GM23338 (cell line): ENCODE results near the gene CSF2. TPM values are rescaled to one million over a fixed set of nuclear protein-coding genes. Genes with fewer than 3 reads are reported as not detected.

Experiments used
- ATAC-seq: fragments of 200-7000 bp; cut with Tn5 transposase; 3 replicates; pipeline ENCODE4 v1.9.1; 2020
- DNase-seq: peaks from one replicate; pipeline ENCODE4 v3.0.0-alpha.2; 2015; ENCODE audit warnings: low spot score
- H2AFZ ChIP-seq: fragments of 200-600 bp; sonication (generic); 2 replicates; pipeline ENCODE4 v1.8.0; 2016; ENCODE audit warnings: antibody characterized with exemption, mild to moderate bottlenecking, moderate library complexity
- H3F3A ChIP-seq: fragments of 200-600 bp; sonication (generic); replicated peaks from 2 replicates; pipeline ENCODE4 v1.8.0; 2017; ENCODE audit warnings: antibody characterized with exemption, mixed run types, low read depth
- H3K27ac ChIP-seq: fragments of 200-600 bp; sonication (generic); 2 replicates; pipeline ENCODE4 v1.6.1; 2016; ENCODE audit warnings: low read depth
- H3K27me3 ChIP-seq: fragments of 200-600 bp; sonication (generic); 2 replicates; pipeline ENCODE4 v1.8.0; 2016; ENCODE audit warnings: mild to moderate bottlenecking, mixed run types, moderate library complexity; ENCODE audit not compliant: insufficient read depth
- H3K36me3 ChIP-seq: fragments of 200-600 bp; sonication (generic); 2 replicates; pipeline ENCODE4 v1.8.0; 2016; ENCODE audit warnings: mild to moderate bottlenecking; ENCODE audit not compliant: insufficient read depth
- H3K4me1 ChIP-seq: fragments of 200-600 bp; sonication (generic); 2 replicates; pipeline ENCODE4 v1.8.0; 2016; ENCODE audit warnings: mild to moderate bottlenecking, moderate library complexity; ENCODE audit not compliant: insufficient read depth
- H3K4me2 ChIP-seq: fragments of 200-600 bp; sonication (generic); 2 replicates; pipeline ENCODE4 v1.7.1; 2017; ENCODE audit warnings: mixed run types
- H3K4me3 ChIP-seq: fragments of 200-600 bp; sonication (generic); 2 replicates; pipeline ENCODE4 v1.6.1; 2016; ENCODE audit warnings: mixed run types
- H3K79me2 ChIP-seq: fragments of 200-600 bp; sonication (generic); replicated peaks from 2 replicates; pipeline ENCODE4 v1.8.0; 2017; ENCODE audit warnings: mild to moderate bottlenecking; ENCODE audit not compliant: insufficient read depth
- H3K9me2 ChIP-seq: fragments of 200-600 bp; sonication (generic); 2 replicates; pipeline ENCODE4 v1.8.0; 2017; ENCODE audit not compliant: insufficient read depth
- H4K20me1 ChIP-seq: fragments of 200-600 bp; sonication (generic); replicated peaks from 2 replicates; pipeline ENCODE4 v1.8.0; 2017; ENCODE audit warnings: mild to moderate bottlenecking; ENCODE audit not compliant: insufficient read depth
- H3K27ac Mint-ChIP-seq: 2 replicates; pipeline ENCODE4 v1.8.0; 2020; ENCODE audit warnings: inconsistent platforms, mild to moderate bottlenecking, moderate library complexity, mixed read lengths
- H3K27me3 Mint-ChIP-seq: 3 replicates; pipeline ENCODE4 v1.8.0; 2022; ENCODE audit warnings: low read depth, mild to moderate bottlenecking, moderate library complexity, mixed read lengths, inconsistent platforms; ENCODE audit not compliant: insufficient read depth, poor library complexity
- H3K36me3 Mint-ChIP-seq: 3 replicates; pipeline ENCODE4 v1.8.0; 2021; ENCODE audit warnings: low read depth, mild to moderate bottlenecking, inconsistent platforms, moderate library complexity, mixed read lengths
- H3K4me1 Mint-ChIP-seq: 3 replicates; pipeline ENCODE4 v1.8.0; 2020; ENCODE audit warnings: mild to moderate bottlenecking, inconsistent platforms, mixed read lengths
- H3K4me3 Mint-ChIP-seq: 3 replicates; pipeline ENCODE4 v1.8.0; 2021; ENCODE audit warnings: moderate library complexity, mild to moderate bottlenecking, inconsistent platforms, mixed read lengths
- H3K9me3 Mint-ChIP-seq: 3 replicates; pipeline ENCODE4 v1.8.0; 2020; ENCODE audit warnings: moderate library complexity, mild to moderate bottlenecking, inconsistent platforms, mixed read lengths
- CREB1 ChIP-seq: fragments of 250-450 bp; sonication (Bioruptor Pico); IDR thresholded peaks from 2 replicates; pipeline ENCODE4 v1.5.0; 2020; ENCODE audit warnings: low read depth, mild to moderate bottlenecking, moderate library complexity
- EZH2 ChIP-seq: fragments of 200-600 bp; sonication (generic); IDR thresholded peaks from one replicate; pipeline ENCODE4 v1.8.0; 2017; ENCODE audit warnings: antibody characterized with exemption, mild to moderate bottlenecking, low read depth; ENCODE audit not compliant: unreplicated experiment
- EZH2phosphoT487 ChIP-seq: fragments of 200-600 bp; sonication (generic); IDR thresholded peaks from one replicate; pipeline ENCODE4 v1.8.1; 2018; ENCODE audit warnings: antibody characterized with exemption; ENCODE audit not compliant: unreplicated experiment
- JUNB ChIP-seq: IDR thresholded peaks from one replicate; pipeline ENCODE4 v1.6.1; 2016; ENCODE audit warnings: antibody characterized with exemption; ENCODE audit not compliant: unreplicated experiment
- NANOG ChIP-seq: IDR thresholded peaks from 2 replicates; pipeline ENCODE4 v1.6.1; 2016; ENCODE audit warnings: antibody characterized with exemption, borderline replicate concordance
- POLR2AphosphoS5 ChIP-seq: IDR thresholded peaks from 2 replicates; pipeline ENCODE4 v1.6.1; 2016; ENCODE audit warnings: antibody characterized with exemption, low read depth
- STAT1 ChIP-seq: IDR thresholded peaks from one replicate; pipeline ENCODE4 v1.6.1; 2016; ENCODE audit warnings: antibody characterized with exemption; ENCODE audit not compliant: unreplicated experiment
- ZNF114 ChIP-seq: fragments of 250-450 bp; sonication (Bioruptor Pico); IDR thresholded peaks from 2 replicates; pipeline ENCODE4 v1.5.0; 2020; ENCODE audit warnings: mild to moderate bottlenecking, moderate library complexity
- ZNF331 ChIP-seq: fragments of 250-450 bp; sonication (Bioruptor Pico); IDR thresholded peaks from 2 replicates; pipeline ENCODE4 v1.5.0; 2020; ENCODE audit warnings: low read depth, mild to moderate bottlenecking, moderate library complexity
- polyA plus RNA-seq: library from polyadenylated mRNA; unstranded; fragments of >200 nt; fragmentation: Nextera tagmentation; extraction: Ambion mirVana; gene quantifications from 2 replicates; pipeline ENCODE4 v1.2.1, GENCODE V29; 2016
- total RNA-seq: library from RNA; depleted of rRNA; stranded (reverse); fragments of >200 nt; shearing (Covaris generic); gene quantifications from 2 replicates; pipeline ENCODE4 v1.2.3, GENCODE V29; 2014
- TF ChIP-seq, protein P1 (sequence below): IDR thresholded peaks from one replicate; pipeline ENCODE4 v1.6.1; 2018; ENCODE audit warnings: antibody characterized with exemption; ENCODE audit not compliant: unreplicated experiment
- TF ChIP-seq, protein P2 (sequence below): fragments of 250-450 bp; sonication (Bioruptor Pico); IDR thresholded peaks from 2 replicates; pipeline ENCODE4 v1.5.0; 2020; ENCODE audit warnings: mild to moderate bottlenecking, moderate library complexity
- TF ChIP-seq, protein P3 (sequence below): IDR thresholded peaks from 2 replicates; pipeline ENCODE4 v1.6.1; 2016; ENCODE audit warnings: antibody characterized with exemption
- TF ChIP-seq, protein P4 (sequence below), 2 experiments: fragments of 200-600 bp in 1 of 2; sonication (generic) in 1 of 2; conservative IDR thresholded peaks; 2 replicates each; pipeline versions ENCODE4 v1.5.1 to v1.6.1; 2016 to 2017; ENCODE audit warnings: antibody characterized with exemption in 2 of 2, low read depth in 2 of 2, mild to moderate bottlenecking in 2 of 2, moderate library complexity in 1 of 2

CSF2 gene
- total and polyA plus RNA-seq, 2 experiments from 2014 or later: not detected

DNA sequence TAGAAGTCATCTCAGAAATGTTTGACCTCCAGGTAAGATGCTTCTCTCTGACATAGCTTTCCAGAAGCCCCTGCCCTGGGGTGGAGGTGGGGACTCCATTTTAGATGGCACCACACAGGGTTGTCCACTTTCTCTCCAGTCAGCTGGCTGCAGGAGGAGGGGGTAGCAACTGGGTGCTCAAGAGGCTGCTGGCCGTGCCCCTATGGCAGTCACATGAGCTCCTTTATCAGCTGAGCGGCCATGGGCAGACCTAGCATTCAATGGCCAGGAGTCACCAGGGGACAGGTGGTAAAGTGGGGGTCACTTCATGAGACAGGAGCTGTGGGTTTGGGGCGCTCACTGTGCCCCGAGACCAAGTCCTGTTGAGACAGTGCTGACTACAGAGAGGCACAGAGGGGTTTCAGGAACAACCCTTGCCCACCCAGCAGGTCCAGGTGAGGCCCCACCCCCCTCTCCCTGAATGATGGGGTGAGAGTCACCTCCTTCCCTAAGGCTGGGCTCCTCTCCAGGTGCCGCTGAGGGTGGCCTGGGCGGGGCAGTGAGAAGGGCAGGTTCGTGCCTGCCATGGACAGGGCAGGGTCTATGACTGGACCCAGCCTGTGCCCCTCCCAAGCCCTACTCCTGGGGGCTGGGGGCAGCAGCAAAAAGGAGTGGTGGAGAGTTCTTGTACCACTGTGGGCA is 642 bp downstream of the CSF2 start:
- Histone ChIP-seq H4K20me1 (no peaks in the 10 kb centered on the region), H3K36me3 (no peaks in the 10 kb centered on the region), H3K4me3 (no peak overlapping the region), H3K27me3 (no peaks in the 10 kb centered on the region), H3K4me1 (no peaks in the 10 kb centered on the region), H2AFZ (no peak overlapping the region), H3K27ac (no peak overlapping the region), H3F3A (no peaks in the 10 kb centered on the region), H3K79me2 (no peaks in the 10 kb centered on the region), H3K9me2 (no peaks in the 10 kb centered on the region), H3K4me2 (no peak overlapping the region)
- TF ChIP-seq, protein P1, sequence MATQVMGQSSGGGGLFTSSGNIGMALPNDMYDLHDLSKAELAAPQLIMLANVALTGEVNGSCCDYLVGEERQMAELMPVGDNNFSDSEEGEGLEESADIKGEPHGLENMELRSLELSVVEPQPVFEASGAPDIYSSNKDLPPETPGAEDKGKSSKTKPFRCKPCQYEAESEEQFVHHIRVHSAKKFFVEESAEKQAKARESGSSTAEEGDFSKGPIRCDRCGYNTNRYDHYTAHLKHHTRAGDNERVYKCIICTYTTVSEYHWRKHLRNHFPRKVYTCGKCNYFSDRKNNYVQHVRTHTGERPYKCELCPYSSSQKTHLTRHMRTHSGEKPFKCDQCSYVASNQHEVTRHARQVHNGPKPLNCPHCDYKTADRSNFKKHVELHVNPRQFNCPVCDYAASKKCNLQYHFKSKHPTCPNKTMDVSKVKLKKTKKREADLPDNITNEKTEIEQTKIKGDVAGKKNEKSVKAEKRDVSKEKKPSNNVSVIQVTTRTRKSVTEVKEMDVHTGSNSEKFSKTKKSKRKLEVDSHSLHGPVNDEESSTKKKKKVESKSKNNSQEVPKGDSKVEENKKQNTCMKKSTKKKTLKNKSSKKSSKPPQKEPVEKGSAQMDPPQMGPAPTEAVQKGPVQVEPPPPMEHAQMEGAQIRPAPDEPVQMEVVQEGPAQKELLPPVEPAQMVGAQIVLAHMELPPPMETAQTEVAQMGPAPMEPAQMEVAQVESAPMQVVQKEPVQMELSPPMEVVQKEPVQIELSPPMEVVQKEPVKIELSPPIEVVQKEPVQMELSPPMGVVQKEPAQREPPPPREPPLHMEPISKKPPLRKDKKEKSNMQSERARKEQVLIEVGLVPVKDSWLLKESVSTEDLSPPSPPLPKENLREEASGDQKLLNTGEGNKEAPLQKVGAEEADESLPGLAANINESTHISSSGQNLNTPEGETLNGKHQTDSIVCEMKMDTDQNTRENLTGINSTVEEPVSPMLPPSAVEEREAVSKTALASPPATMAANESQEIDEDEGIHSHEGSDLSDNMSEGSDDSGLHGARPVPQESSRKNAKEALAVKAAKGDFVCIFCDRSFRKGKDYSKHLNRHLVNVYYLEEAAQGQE: no peak
- TF ChIP-seq NANOG: no peak
- no peak for TF ChIP-seq POLR2AphosphoS5
- TF ChIP-seq, protein P2, sequence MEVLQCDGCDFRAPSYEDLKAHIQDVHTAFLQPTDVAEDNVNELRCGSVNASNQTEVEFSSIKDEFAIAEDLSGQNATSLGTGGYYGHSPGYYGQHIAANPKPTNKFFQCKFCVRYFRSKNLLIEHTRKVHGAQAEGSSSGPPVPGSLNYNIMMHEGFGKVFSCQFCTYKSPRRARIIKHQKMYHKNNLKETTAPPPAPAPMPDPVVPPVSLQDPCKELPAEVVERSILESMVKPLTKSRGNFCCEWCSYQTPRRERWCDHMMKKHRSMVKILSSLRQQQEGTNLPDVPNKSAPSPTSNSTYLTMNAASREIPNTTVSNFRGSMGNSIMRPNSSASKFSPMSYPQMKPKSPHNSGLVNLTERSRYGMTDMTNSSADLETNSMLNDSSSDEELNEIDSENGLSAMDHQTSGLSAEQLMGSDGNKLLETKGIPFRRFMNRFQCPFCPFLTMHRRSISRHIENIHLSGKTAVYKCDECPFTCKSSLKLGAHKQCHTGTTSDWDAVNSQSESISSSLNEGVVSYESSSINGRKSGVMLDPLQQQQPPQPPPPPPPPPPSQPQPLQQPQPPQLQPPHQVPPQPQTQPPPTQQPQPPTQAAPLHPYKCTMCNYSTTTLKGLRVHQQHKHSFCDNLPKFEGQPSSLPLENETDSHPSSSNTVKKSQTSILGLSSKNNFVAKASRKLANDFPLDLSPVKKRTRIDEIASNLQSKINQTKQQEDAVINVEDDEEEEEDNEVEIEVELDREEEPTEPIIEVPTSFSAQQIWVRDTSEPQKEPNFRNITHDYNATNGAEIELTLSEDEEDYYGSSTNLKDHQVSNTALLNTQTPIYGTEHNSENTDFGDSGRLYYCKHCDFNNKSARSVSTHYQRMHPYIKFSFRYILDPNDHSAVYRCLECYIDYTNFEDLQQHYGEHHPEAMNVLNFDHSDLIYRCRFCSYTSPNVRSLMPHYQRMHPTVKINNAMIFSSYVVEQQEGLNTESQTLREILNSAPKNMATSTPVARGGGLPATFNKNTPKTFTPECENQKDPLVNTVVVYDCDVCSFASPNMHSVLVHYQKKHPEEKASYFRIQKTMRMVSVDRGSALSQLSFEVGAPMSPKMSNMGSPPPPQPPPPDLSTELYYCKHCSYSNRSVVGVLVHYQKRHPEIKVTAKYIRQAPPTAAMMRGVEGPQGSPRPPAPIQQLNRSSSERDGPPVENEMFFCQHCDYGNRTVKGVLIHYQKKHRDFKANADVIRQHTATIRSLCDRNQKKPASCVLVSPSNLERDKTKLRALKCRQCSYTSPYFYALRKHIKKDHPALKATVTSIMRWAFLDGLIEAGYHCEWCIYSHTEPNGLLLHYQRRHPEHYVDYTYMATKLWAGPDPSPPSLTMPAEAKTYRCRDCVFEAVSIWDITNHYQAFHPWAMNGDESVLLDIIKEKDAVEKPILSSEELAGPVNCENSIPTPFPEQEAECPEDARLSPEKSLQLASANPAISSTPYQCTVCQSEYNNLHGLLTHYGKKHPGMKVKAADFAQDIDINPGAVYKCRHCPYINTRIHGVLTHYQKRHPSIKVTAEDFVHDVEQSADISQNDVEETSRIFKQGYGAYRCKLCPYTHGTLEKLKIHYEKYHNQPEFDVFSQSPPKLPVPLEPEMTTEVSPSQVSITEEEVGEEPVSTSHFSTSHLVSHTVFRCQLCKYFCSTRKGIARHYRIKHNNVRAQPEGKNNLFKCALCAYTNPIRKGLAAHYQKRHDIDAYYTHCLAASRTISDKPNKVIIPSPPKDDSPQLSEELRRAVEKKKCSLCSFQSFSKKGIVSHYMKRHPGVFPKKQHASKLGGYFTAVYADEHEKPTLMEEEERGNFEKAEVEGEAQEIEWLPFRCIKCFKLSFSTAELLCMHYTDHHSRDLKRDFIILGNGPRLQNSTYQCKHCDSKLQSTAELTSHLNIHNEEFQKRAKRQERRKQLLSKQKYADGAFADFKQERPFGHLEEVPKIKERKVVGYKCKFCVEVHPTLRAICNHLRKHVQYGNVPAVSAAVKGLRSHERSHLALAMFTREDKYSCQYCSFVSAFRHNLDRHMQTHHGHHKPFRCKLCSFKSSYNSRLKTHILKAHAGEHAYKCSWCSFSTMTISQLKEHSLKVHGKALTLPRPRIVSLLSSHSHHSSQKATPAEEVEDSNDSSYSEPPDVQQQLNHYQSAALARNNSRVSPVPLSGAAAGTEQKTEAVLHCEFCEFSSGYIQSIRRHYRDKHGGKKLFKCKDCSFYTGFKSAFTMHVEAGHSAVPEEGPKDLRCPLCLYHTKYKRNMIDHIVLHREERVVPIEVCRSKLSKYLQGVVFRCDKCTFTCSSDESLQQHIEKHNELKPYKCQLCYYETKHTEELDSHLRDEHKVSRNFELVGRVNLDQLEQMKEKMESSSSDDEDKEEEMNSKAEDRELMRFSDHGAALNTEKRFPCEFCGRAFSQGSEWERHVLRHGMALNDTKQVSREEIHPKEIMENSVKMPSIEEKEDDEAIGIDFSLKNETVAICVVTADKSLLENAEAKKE (CRISPR knock-in tag): no peak
- TF ChIP-seq, protein P3, sequence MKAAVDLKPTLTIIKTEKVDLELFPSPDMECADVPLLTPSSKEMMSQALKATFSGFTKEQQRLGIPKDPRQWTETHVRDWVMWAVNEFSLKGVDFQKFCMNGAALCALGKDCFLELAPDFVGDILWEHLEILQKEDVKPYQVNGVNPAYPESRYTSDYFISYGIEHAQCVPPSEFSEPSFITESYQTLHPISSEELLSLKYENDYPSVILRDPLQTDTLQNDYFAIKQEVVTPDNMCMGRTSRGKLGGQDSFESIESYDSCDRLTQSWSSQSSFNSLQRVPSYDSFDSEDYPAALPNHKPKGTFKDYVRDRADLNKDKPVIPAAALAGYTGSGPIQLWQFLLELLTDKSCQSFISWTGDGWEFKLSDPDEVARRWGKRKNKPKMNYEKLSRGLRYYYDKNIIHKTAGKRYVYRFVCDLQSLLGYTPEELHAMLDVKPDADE: no peak
- no peak for TF ChIP-seq CREB1 (CRISPR knock-in tag)
- no peak for TF ChIP-seq EZH2
- TF ChIP-seq, protein P4, sequence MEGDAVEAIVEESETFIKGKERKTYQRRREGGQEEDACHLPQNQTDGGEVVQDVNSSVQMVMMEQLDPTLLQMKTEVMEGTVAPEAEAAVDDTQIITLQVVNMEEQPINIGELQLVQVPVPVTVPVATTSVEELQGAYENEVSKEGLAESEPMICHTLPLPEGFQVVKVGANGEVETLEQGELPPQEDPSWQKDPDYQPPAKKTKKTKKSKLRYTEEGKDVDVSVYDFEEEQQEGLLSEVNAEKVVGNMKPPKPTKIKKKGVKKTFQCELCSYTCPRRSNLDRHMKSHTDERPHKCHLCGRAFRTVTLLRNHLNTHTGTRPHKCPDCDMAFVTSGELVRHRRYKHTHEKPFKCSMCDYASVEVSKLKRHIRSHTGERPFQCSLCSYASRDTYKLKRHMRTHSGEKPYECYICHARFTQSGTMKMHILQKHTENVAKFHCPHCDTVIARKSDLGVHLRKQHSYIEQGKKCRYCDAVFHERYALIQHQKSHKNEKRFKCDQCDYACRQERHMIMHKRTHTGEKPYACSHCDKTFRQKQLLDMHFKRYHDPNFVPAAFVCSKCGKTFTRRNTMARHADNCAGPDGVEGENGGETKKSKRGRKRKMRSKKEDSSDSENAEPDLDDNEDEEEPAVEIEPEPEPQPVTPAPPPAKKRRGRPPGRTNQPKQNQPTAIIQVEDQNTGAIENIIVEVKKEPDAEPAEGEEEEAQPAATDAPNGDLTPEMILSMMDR (conservative IDR thresholded peaks at IDR 0.05; ENCODE audit: low read depth in 2 of 2): no peak
- no peak for TF ChIP-seq JUNB
- TF ChIP-seq STAT1: no peak
- no peak for TF ChIP-seq ZNF331 (CRISPR knock-in tag)
- no peak for TF ChIP-seq EZH2phosphoT487
- TF ChIP-seq ZNF114 (CRISPR knock-in tag): no peak
- Mint-ChIP-seq H3K27ac (no peak overlapping the region), H3K36me3 (no peaks in the 10 kb centered on the region), H3K27me3 (peaks cover 2% of the 10 kb centered on the region), H3K9me3 (no peaks in the 10 kb centered on the region), H3K4me1 (no peaks in the 10 kb centered on the region; the same call in 2 of the 3 replicates), H3K4me3 (no peak overlapping the region)
- DNase-seq (no peak), ATAC-seq (no peak)
